HG02884 (cell line): ENCODE data around the gene APIP.

Experiments used
- ATAC-seq: cut with Tn5 transposase; IDR thresholded peaks from one replicate; pipeline ENCODE4 v1.9.1; 2021; ENCODE audit warnings: mild to moderate bottlenecking, moderate library complexity; ENCODE audit not compliant: unreplicated experiment

APIP gene

DNA sequence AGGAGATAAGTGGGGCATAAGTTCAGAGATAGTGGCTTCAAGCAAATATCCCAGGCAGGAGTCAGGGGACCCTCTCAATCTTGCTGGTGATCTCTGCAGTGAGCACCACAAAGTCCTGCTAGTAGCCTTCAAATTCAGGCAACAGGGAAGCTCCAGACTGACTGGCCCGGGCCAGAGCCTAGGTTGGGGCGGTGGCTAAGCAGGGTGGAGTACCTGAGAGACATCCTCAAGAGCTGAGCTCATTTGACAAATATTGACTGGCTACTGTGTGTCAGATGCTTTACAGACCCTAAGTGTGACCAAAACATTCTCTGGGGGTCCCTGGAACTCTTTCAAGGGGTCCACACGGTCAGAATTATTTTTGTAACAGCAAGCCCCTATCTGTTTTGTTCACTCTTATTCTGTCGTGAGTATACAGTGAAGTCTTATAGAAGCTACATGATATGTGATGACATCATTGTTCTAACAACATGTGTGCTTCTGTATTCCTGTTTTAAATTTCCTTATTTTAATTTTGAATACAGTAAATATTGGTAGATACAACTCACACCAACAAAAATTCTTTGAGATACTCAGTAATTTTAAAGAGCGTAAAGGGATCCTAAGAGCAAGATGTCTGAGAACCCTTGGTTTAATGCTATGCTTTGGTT, 71.6 kb downstream of the APIP start:
- ATAC-seq, result no peak

DNA sequence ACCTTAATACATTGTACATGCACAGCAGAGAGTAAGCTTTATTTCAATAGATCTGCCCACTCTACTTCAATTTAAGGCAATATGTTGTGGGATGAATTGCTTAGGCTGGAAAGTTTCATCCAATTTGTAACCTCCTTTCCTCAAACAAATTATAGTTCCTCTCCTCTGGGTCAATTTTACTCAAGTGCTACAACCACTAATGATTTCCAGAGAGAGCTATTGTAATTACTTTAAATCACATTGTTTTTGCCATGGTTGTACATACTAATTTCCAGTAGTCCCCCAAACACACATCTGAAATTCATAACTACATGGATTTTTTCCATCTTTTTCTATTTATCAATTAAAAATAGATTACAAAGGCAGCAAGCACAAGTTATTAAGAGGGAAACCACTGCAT, 72.9 kb downstream of the APIP start:
- ATAC-seq, result no peak

DNA sequence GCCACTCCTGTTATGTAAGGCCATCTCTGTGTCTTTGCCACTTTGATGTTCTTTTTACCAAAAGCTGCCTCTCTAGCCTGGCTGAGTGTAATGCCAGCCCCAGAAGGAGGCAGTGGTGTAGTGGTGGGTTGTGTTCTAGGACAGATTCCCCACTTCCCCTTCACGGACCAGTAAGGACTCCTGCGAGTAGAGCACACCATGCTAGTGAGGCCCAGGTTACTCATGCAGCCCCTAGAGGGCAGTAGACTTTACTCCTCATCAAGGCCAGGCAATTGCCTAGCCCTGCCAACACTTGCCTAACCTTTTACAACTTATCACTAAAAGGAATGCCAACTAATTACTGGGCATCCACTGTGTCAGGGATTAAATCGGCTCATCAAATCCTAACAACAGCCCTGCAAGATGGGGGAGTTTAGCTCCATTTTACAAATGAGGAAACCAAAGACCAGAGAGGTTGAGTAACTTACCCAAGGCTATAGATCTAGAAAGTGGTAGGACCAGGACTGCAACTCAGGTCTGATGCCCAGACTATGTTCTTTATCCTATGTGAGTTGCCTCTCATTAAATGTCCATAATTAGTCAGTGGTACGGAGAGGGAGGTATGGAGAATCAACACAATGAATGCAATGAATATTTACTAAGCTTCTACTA, 75.3 kb downstream of the APIP start:
- ATAC-seq, result peak; percentile 83

DNA sequence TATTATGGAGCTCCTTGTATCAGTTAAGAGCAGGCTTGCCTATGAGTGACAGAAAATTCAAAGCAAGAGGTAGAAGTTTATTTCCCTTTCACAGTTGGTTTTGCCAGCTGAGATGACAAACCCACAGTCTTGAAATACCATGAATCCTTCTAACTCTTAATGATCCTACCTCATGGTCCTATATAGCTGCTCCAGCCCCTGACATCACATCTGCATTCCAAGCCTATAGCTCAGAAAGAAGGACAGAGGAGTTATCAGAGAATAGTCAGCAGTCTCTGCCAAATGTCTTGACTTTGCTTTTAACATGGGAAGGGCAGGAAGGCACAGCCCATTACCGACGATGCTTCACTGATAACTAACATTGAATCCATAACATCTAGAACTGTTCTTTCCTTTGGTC, 76.2 kb downstream of the APIP start:
- ATAC-seq, result no peak

DNA sequence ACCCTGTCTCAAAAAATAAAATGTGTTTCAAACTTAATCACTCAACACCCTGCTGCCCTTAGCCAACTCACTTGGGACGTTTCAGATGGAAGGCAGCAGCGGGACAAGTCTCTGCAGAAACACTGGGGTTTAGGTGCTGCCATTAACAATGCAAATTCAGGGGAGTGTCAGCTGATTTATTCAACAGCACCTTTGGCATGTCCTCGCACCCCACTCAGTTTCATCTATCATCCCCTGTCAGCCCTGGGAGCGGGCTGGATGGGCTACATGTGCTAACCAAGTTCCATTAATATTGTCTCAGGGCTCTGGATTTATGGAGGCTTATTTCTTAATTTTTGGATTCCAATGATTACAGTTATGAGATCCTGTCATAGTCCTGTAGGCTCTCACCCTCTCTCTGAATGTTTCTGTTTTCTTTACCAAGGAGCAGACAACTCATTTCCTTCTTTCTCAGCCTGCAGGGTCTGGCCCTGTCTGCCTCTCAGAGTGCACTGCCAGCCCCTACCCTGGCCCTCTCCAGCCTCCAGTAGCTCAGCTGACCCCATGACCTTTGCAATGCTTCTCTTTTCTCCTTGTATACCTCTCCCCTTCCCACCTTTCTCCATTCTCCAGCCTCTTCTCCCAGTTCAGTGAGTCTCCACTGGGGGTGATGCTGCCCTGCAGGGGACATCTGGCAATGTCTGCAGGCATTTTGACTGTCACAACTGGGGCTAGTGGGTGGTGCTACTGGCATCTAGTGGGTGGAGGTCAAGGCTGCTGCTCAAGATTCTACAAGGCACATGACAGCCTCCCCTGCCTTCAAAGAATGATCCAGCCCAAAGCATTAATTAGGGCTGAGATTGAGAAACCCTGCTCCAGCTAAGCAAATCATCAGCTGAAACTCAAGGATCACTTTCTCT, 79.0 kb downstream of the APIP start:
- no peak for ATAC-seq

DNA sequence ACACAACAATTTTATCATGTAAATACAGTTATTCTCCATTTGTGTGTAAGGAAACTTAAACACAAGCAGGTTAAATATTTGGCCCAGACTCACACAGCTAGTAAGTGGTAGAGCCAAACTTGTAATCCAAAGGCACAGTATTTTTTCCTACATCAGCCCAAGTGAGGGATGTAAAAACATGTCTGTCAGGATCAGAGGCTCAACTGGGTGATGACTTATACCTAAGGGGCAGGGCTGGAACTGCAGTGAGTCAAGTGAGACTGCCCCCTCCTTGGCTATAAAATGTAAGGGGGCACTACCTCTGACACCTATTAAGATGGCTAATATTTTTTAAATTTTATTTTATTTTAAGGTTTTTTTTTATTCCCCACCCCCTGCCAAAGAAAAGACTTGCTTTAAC, 82.6 kb downstream of the APIP start:
- no peak for ATAC-seq
